ENCODE results near the gene CA7.
"Not testable (repeated sequence)": the region's sequence is repeated elsewhere in the genome, so short reads cannot be mapped to it uniquely, and the experiment has no call there.

The CA7 gene

DNA sequence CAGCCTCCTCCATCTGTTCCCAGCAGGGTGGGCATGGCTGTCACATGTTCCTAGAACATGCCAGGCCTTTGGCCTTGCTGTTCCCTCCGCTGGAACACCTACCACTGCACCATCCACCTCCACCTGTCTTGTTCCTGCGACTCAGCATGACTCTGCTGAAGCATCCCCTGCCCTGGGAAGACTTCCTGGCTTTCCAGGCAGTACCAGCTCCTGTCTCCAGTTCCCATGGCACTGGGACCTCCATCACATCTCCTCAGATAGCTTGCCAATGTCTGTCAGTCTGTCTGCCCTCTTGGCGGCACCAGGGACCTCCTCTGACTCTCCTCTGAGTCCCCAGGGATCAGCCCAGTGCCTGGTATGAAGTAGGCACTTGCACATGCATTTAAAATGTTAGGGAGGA is 51.8 kb downstream of the CA7 start:
- DNase-seq (ENCODE audit: low spot score): no peak
- no peak for FAIRE-seq

- not testable (repeated sequence) for DNase-seq (ENCODE audit: low spot score); FAIRE-seq
Observed at GRCh38 chr16:66896682-66897081, 52.5 kb downstream of the CA7 start.

DNA sequence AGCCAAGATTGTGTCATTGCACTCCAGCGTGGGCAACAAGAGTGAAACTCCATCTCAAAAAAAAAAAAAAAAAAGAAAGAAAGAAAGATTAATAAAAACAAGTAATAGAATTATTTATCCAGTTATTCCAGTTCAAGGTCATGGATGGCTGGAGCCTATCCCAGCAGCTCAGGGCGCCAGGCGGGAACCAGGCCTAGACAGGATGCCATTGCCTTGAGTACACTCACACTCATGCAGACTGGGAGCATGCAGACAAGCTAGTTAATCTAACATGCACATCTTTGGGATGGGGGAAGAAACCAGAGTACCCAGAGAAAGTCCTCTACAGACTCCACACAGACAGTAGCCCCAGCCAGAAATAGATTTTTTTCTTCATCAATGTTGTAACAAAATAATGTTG is 54.0 kb downstream of the CA7 start:
- no peak for FAIRE-seq

GRCh38 chr16:66898933-66899309 is 54.7 kb downstream of the CA7 start:
- FAIRE-seq: no peak

More for the DNA sequence above, 54.0 kb downstream of the CA7 start:
- DNase-seq (ENCODE audit: low spot score): no peak

DNA sequence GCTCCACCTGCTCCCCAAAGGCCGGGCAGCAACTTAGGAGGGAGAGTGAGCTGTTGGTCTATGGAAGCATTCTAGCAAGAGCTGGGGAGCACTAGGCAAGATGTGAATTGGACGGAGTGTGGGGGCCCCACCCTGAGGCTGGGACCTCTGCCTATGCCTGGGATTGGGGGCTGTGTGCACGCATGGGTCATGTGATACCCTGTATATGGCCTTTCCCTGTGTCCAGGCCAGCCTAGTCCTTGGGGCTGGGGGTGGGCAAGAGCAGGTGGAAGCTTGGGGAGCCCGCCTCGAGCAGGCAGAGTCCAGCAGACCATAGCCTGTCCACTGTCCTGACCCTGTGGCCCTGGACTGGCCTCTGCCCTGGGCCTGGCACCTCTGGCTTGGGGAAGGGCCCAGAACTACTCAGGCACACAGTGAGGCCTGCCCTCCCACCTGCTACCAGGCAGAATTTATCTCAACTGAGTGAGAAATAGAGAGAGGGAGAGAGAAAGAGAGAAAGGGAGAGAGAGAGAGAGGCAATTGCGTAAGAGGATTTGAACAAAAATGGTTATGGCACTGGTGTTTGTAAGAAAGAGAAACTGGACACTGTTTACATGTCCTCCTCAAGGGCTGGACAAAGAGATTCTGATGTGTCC is 55.2 kb downstream of the CA7 start:
- FAIRE-seq (no peak), DNase-seq (ENCODE audit: low spot score) (no peak)

More at GRCh38 chr16:66898933-66899309, 54.7 kb downstream of the CA7 start:
- no peak for DNase-seq (ENCODE audit: low spot score)

- DNase-seq (ENCODE audit: low spot score) (peak; percentile 78), FAIRE-seq (no peak)
Observed at GRCh38 chr16:66899945-66900710, 55.9 kb downstream of the CA7 start.

GRCh38 chr16:66900721-66901441 is 56.7 kb downstream of the CA7 start:
- DNase-seq (ENCODE audit: low spot score): no peak
- no peak for FAIRE-seq

DNA sequence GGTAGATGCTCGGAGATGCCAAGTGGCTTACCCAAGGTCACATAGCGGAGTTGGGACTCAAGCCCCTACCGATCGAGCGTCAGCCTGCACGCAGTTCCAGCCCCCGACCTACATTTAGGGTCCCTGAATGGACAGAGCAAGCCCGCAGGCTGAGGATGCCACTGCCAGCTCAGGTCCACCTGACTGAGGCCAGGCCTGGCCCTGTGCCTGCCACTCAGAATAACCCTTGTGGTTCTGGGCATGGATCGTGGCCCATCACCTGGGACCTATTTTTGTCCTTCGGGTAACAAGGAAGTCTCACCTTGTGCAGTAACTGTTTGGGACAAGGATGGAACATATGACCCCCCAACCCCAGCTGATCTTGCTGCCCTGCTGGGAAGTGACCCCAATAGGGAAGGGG is 57.4 kb downstream of the CA7 start:
- DNase-seq (ENCODE audit: low spot score): no peak
- FAIRE-seq: no peak

DNA sequence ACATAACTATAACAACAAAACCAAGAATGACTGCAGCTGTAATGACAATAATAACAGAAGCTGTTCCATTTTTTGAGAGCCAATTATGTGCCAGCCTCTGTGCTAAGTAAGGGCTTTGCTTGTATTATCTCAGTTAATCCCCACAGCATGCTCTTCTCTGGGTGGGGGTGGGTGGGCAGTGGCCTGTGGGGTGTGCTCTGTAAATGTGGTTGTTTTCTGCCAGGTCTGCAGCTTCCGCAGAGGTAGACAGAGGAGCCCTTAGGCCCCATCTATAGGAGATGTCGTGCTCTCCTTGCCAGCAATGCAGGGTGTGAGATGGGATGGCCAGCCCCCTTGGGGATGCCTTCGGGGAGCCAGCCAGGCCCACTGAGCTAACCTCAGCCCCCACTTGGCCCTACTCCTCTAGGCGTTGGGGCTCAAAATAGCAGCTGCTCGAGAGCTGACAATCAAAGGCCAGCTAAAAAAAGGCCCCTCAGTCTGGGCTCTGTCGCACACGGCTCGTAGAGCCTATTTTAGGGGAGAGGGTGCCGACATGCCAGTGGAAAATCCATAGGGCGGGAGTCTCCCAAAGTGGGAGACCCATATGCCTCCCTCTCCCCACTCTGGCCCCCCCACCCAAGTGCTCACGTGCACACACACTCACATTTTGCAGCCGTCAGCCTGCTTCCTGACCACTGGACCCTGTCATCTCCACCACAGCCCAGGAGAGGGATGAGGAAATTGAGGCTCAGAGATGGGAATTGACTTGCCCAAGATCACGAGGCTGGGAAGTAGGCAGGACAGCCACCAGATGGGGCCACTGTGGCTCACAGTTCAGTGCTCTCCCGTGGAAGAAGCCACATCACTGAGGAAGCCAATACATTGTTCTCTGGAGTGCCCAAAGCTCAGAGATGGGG is 58.7 kb downstream of the CA7 start:
- FAIRE-seq (no peak), DNase-seq (ENCODE audit: low spot score) (no peak)

Measured in urothelium cell line (cell line).